Head of caudate nucleus (tissue), 42 donors: Measurements from ENCODE around the gene BCAM.
"Not testable (repeated sequence)": the region's sequence is repeated elsewhere in the genome, so short reads cannot be mapped to it uniquely, and the experiment has no call there.

ENCODE experiments used
- DNase-seq, 42 donors: peaks; one replicate each; pipeline versions ENCODE4 v3.0.0 to v3.0.0-alpha.2; 2020 to 2021; ENCODE audit warnings: mixed read lengths in 7 of 42
- intact Hi-C: fragments of 100-400 bp; cut with DNase I; formaldehyde crosslinking; loops from one replicate; pipeline ENCODE4 v1.15.0; 2022

Gene BCAM

GRCh38 chr19:44845286-44845611, 36.3 kb downstream of the BCAM start:
- intact Hi-C loops: no loop called here
- no peak for DNase-seq

GRCh38 chr19:44845612-44846454, 36.9 kb downstream of the BCAM start, which contains the start of gene NECTIN2:
Gene NECTIN2, plus strand, starts transcription at chr19:44846297. Its CDS starts 229 bp downstream, at chr19:44846526.
- peak; percentile 71 to 91 (median 85) for DNase-seq
- intact Hi-C loops: no loop called here

GRCh38 chr19:44846455-44847143, 37.7 kb downstream of the BCAM start:
- no peak for DNase-seq
- intact Hi-C loops: no loop called here

- intact Hi-C loops: no loop called here
- peak in 12 of 42 donors; percentile 7 to 52 (median 22) for DNase-seq
Measured at GRCh38 chr19:44847144-44848035, 38.5 kb downstream of the BCAM start.

GRCh38 chr19:44848036-44848811, 39.3 kb downstream of the BCAM start:
- intact Hi-C loops: no loop called here
- DNase-seq: peak in 1 of 42 donors; percentile 44

GRCh38 chr19:44848812-44849447, 40.0 kb downstream of the BCAM start:
- intact Hi-C loops: no loop called here
- DNase-seq: no peak

- DNase-seq: no peak
- intact Hi-C loops: no loop called here
Measured at GRCh38 chr19:44850641-44851109, 41.8 kb downstream of the BCAM start.

- DNase-seq: no peak
- intact Hi-C loops: no loop called here
Measured at GRCh38 chr19:44851427-44851826, 42.5 kb downstream of the BCAM start.

GRCh38 chr19:44855606-44856005, 46.7 kb downstream of the BCAM start:
- intact Hi-C loops: no loop called here
- DNase-seq: no peak

GRCh38 chr19:44856421-44857083, 47.6 kb downstream of the BCAM start:
- intact Hi-C loops: no loop called here
- DNase-seq: peak in 9 of 42 donors; percentile 14 to 47 (median 30)

GRCh38 chr19:44857837-44858236, 48.9 kb downstream of the BCAM start:
- intact Hi-C loops: no loop called here
- DNase-seq: no peak

GRCh38 chr19:44861576-44861975, 52.7 kb downstream of the BCAM start:
- intact Hi-C loops, DNase-seq: not testable (repeated sequence)

- no peak for DNase-seq
- intact Hi-C loops: no loop called here
Measured at GRCh38 chr19:44863990-44864389, 55.1 kb downstream of the BCAM start.

- DNase-seq: peak in 9 of 42 donors; percentile 7 to 46 (median 28)
- intact Hi-C loops: no loop called here
Measured at GRCh38 chr19:44865196-44865767, 56.4 kb downstream of the BCAM start.

GRCh38 chr19:44866664-44867063, 57.8 kb downstream of the BCAM start:
- DNase-seq: no peak
- intact Hi-C loops: no loop called here

- DNase-seq: no peak
- intact Hi-C loops: no loop called here
Measured at GRCh38 chr19:44867578-44867977, 58.7 kb downstream of the BCAM start.
